ENCODE measurements around the gene GPA33. TPM values are rescaled to one million over a fixed set of nuclear protein-coding genes. Genes with fewer than 3 reads are reported as not detected.

The GPA33 gene
- total RNA-seq, 1 experiment from 2014 or later: not detected

GRCh38 chr1:167077868-167078210, 12.3 kb downstream of the GPA33 start:
- Mint-ChIP-seq H3K9me3 (no peaks in the 10 kb centered on the region; a peak in 1 of 5 replicates), H3K4me1 (peaks cover 5% of the 10 kb centered on the region in 2 experiments), H3K27me3 (ENCODE audit: low read depth) (peaks cover 11% of the 10 kb centered on the region), H3K36me3 (ENCODE audit: insufficient read depth in 1 of 3, low read depth in 3 of 3) (no peaks in the 10 kb centered on the region), H3K27ac (no peak overlapping the region), H3K4me3 (no peak overlapping the region)
- no peak overlapping the region for H2BK5ac ChIP-seq (ENCODE audit: insufficient read length, low read length)
- H3K23me2 ChIP-seq (ENCODE audit: insufficient read length, low read depth, low read length, poor library complexity, severe bottlenecking): no peaks in the 10 kb centered on the region
- H2BK15ac ChIP-seq (ENCODE audit: low read depth, low read length): no peak overlapping the region
- no peaks in the 10 kb centered on the region for H3K27me3 ChIP-seq (ENCODE audit: insufficient read depth, low read length)
- H3K9ac ChIP-seq (ENCODE audit: extremely low read depth, insufficient read length, low read length): no peak overlapping the region
- H2BK12ac ChIP-seq (ENCODE audit: insufficient read length, low read depth, low read length): no peak overlapping the region
- H2AFZ ChIP-seq (ENCODE audit: low read length): no peak overlapping the region
- no peak for DNase-seq
- no peak overlapping the region for H3K14ac ChIP-seq (ENCODE audit: insufficient read depth, low read length)
- no peak overlapping the region for H3K18ac ChIP-seq (ENCODE audit: insufficient read length, low read depth, low read length)
- no peak overlapping the region for H3K27ac ChIP-seq (ENCODE audit: insufficient read length, low read depth, low read length)
- H4K8ac ChIP-seq (replicated peaks; ENCODE audit: insufficient read length, low read depth, low read length): no peak overlapping the region
- TF ChIP-seq CTCF (conservative IDR thresholded peaks at IDR 0.05): no peak
- H3K56ac ChIP-seq (ENCODE audit: insufficient read length, low read depth, low read length): no peak overlapping the region
- no peaks in the 10 kb centered on the region for H3K4me1 ChIP-seq (ENCODE audit: insufficient read depth, low read length)
- H4K5ac ChIP-seq (ENCODE audit: insufficient read length, low read depth, low read length): no peak overlapping the region
- H4K20me1 ChIP-seq (ENCODE audit: control insufficient read depth, insufficient read depth, insufficient read length): no peaks in the 10 kb centered on the region
- H3K4ac ChIP-seq (ENCODE audit: low read depth, low read length): no peak overlapping the region
- no peak overlapping the region for H3T11ph ChIP-seq (ENCODE audit: low read length)
- H4K91ac ChIP-seq (ENCODE audit: insufficient read length, low read depth, low read length): no peak overlapping the region
- no peak overlapping the region for H2BK120ac ChIP-seq (ENCODE audit: low read depth, low read length, poor library complexity, severe bottlenecking)
- H3K79me2 ChIP-seq (ENCODE audit: insufficient read depth, low read length): no peaks in the 10 kb centered on the region
- no peak overlapping the region for H3K23ac ChIP-seq (ENCODE audit: insufficient read length, low read depth, low read length)
- H2AK5ac ChIP-seq (ENCODE audit: insufficient read length, low read length): no peak overlapping the region
- no peaks in the 10 kb centered on the region for H3K9me3 ChIP-seq (ENCODE audit: control insufficient read depth, low read depth, low read length)
- H2BK20ac ChIP-seq (ENCODE audit: low read depth, low read length, poor library complexity, severe bottlenecking): no peak overlapping the region
- no peak overlapping the region for H3K4me2 ChIP-seq (ENCODE audit: insufficient read depth, insufficient read length, low read length)
- H3K79me1 ChIP-seq (ENCODE audit: insufficient read depth, low read depth, low read length, poor library complexity, severe bottlenecking): no peaks in the 10 kb centered on the region
